H1 (cell line): ENCODE measurements around the gene RCBTB1. TPM values are rescaled to one million over a fixed set of nuclear protein-coding genes. Genes with fewer than 3 reads are reported as not detected.

ENCODE experiments used
- CTCF ChIA-PET: fragments of 300-600 bp; sonication (Branson Sonifier 250); formaldehyde crosslinking; loops from one replicate; lab custom pipeline; 2021; ENCODE audit not compliant: partially characterized antibody; lab: Charles Lee
- POLR2A ChIA-PET: fragments of 300-600 bp; sonication (Branson Sonifier 250); formaldehyde crosslinking; loops from one replicate; lab custom pipeline; 2021; ENCODE audit warnings: inconsistent platforms; ENCODE audit not compliant: partially characterized antibody; lab: Charles Lee
- DNase-seq, 2 experiments: peaks; one replicate each; pipeline versions ENCODE4 v3.0.0 to v3.0.0-alpha.2; 2010 to 2022; ENCODE audit warnings: low spot score in 2 of 2, low read depth in 1 of 2, mixed read lengths in 1 of 2
- FAIRE-seq: peaks from 2 replicates; lab custom pipeline; 2011; peaks lifted over from hg19 to GRCh38; lab: Jason Lieb, UNC
- H2AFZ ChIP-seq: 2 replicates; pipeline ENCODE4 v1.8.1; 2012; ENCODE audit warnings: low read length, inconsistent platforms
- H2AK5ac ChIP-seq: 2 replicates; pipeline ENCODE4 v1.6.1; 2013; ENCODE audit warnings: low read depth, low read length
- H2BK120ac ChIP-seq: replicated peaks from 2 replicates; pipeline ENCODE3; 2013; ENCODE audit warnings: low read depth, low read length, inconsistent platforms
- H2BK12ac ChIP-seq: 2 replicates; pipeline ENCODE4 v1.6.1; 2013; ENCODE audit warnings: low read depth, low read length
- H2BK15ac ChIP-seq: 2 replicates; pipeline ENCODE4 v1.6.1; 2013; ENCODE audit warnings: low read length
- H2BK20ac ChIP-seq: 2 replicates; pipeline ENCODE4 v1.6.1; 2013; ENCODE audit warnings: low read length
- H2BK5ac ChIP-seq: 2 replicates; pipeline ENCODE4 v1.6.1; 2013; ENCODE audit warnings: low read depth, low read length
- H3K14ac ChIP-seq: 2 replicates; pipeline ENCODE4 v1.6.1; 2013; ENCODE audit warnings: inconsistent platforms; ENCODE audit not compliant: insufficient read length
- H3K18ac ChIP-seq: 2 replicates; pipeline ENCODE4 v1.6.1; 2013; ENCODE audit warnings: low read length; ENCODE audit errors: extremely low read depth
- H3K23ac ChIP-seq: 2 replicates; pipeline ENCODE4 v1.6.1; 2013; ENCODE audit warnings: inconsistent platforms; ENCODE audit not compliant: insufficient read length
- H3K23me2 ChIP-seq: 2 replicates; pipeline ENCODE4 v1.6.1; 2013; ENCODE audit warnings: low read depth, low read length
- H3K27ac ChIP-seq: 2 replicates; pipeline ENCODE4 v1.6.1; 2011; ENCODE audit warnings: low read depth, low read length, inconsistent platforms
- H3K27me3 ChIP-seq, 4 experiments: replicated peaks in 1 of 4; 1 replicate in 1 of 4; 2 replicates in 3 of 4; pipeline versions ENCODE4 v1.6.1 to v1.8.1; 2011 to 2013; ENCODE audit warnings: low read length in 3 of 4, mild to moderate bottlenecking in 3 of 4, inconsistent platforms in 2 of 4, mixed read lengths in 2 of 4, moderate library complexity in 1 of 4; ENCODE audit not compliant: control insufficient read depth in 3 of 4, insufficient read depth in 3 of 4; ENCODE audit errors: extremely low read depth in 1 of 4
- H3K36me3 ChIP-seq, 4 experiments: 2 replicates each; pipeline versions ENCODE4 v1.6.1 to v1.8.1; 2011 to 2013; ENCODE audit warnings: mild to moderate bottlenecking in 4 of 4, low read length in 3 of 4, moderate library complexity in 2 of 4, control low read depth in 1 of 4, inconsistent platforms in 1 of 4; ENCODE audit not compliant: insufficient read depth in 4 of 4, control insufficient read depth in 2 of 4
- H3K4ac ChIP-seq: replicated peaks from 2 replicates; pipeline ENCODE3; 2013; ENCODE audit warnings: low read length, low read depth, mixed read lengths, inconsistent platforms; ENCODE audit not compliant: insufficient read length
- H3K4me1 ChIP-seq, 4 experiments: replicated peaks in 1 of 4; 1 replicate in 1 of 4; 2 replicates in 3 of 4; pipeline versions ENCODE4 v1.6.1 to v1.8.1; 2011 to 2013; ENCODE audit warnings: low read length in 3 of 4, inconsistent platforms in 2 of 4, mixed read lengths in 1 of 4; ENCODE audit not compliant: insufficient read depth in 4 of 4, control insufficient read depth in 3 of 4
- H3K4me2 ChIP-seq, 2 experiments: 2 replicates each; pipeline versions ENCODE4 v1.6.1 to v1.8.1; 2011 to 2013; ENCODE audit warnings: low read depth in 2 of 2, low read length in 2 of 2, control low read depth in 1 of 2, inconsistent platforms in 1 of 2, mild to moderate bottlenecking in 1 of 2; ENCODE audit not compliant: insufficient read depth in 1 of 2
- H3K4me3 ChIP-seq, 4 experiments: fragments of 200-600, 300-600 bp in 1 of 4; sonication (generic), shearing (Covaris generic), sonication (Bioruptor Twin) in 1 of 4; 2 replicates each; pipeline versions ENCODE4 v1.5.1 to v1.8.1; 2011 to 2016; ENCODE audit warnings: low read length in 4 of 4, low read depth in 3 of 4, control low read depth in 2 of 4, inconsistent platforms in 2 of 4, mild to moderate bottlenecking in 2 of 4, mixed read lengths in 1 of 4, moderate library complexity in 1 of 4; ENCODE audit not compliant: insufficient read depth in 2 of 4; ENCODE audit errors: extremely low read depth in 1 of 4
- H3K56ac ChIP-seq: replicated peaks from 2 replicates; pipeline ENCODE3; 2013; ENCODE audit warnings: low read depth, mild to moderate bottlenecking, mixed read lengths, low read length, inconsistent platforms; ENCODE audit not compliant: insufficient read length
- H3K79me1 ChIP-seq: 2 replicates; pipeline ENCODE4 v1.6.1; 2013; ENCODE audit warnings: low read depth, low read length, control low read depth
- H3K79me2 ChIP-seq, 2 experiments: 2 replicates each; pipeline versions ENCODE4 v1.6.1 to v1.8.1; 2012 to 2013; ENCODE audit warnings: low read length in 2 of 2, mild to moderate bottlenecking in 2 of 2, inconsistent platforms in 1 of 2; ENCODE audit not compliant: insufficient read depth in 2 of 2, control insufficient read depth in 1 of 2
- H3K9ac ChIP-seq, 4 experiments: replicated peaks in 1 of 4; 1 replicate in 1 of 4; 2 replicates in 3 of 4; pipeline versions ENCODE4 v1.6.1 to v1.8.1; 2011 to 2013; ENCODE audit warnings: low read depth in 3 of 4, low read length in 3 of 4, control low read depth in 2 of 4, mild to moderate bottlenecking in 2 of 4, moderate library complexity in 2 of 4, inconsistent platforms in 1 of 4; ENCODE audit errors: extremely low read depth in 1 of 4
- H3K9me3 ChIP-seq, 2 experiments: 2 replicates each; pipeline versions ENCODE4 v1.6.1 to v1.8.1; 2012 to 2013; ENCODE audit warnings: mild to moderate bottlenecking in 2 of 2, moderate library complexity in 2 of 2, control low read depth in 1 of 2, inconsistent platforms in 1 of 2, low read depth in 1 of 2, low read length in 1 of 2, mixed read lengths in 1 of 2; ENCODE audit not compliant: insufficient read depth in 2 of 2
- H4K20me1 ChIP-seq, 2 experiments: replicated peaks in 1 of 2; 2 replicates each; pipeline versions ENCODE3 to v1.8.1; 2011 to 2013; ENCODE audit warnings: inconsistent platforms in 2 of 2, low read length in 2 of 2, mild to moderate bottlenecking in 1 of 2; ENCODE audit not compliant: insufficient read depth in 2 of 2, control insufficient read depth in 1 of 2
- H4K5ac ChIP-seq: 2 replicates; pipeline ENCODE4 v1.6.1; 2013; ENCODE audit warnings: low read length, low read depth, mixed read lengths, inconsistent platforms; ENCODE audit not compliant: insufficient read length
- H4K8ac ChIP-seq: 2 replicates; pipeline ENCODE4 v1.8.0; 2013; ENCODE audit warnings: mild to moderate bottlenecking, moderate library complexity, low read length, inconsistent platforms; ENCODE audit not compliant: insufficient read depth; ENCODE audit errors: extremely low read depth
- H4K91ac ChIP-seq: replicated peaks from 2 replicates; pipeline ENCODE3; 2013; ENCODE audit warnings: low read length, mixed read lengths, inconsistent platforms; ENCODE audit not compliant: insufficient read length
- CBX8 ChIP-seq: fragments of 300-800, 300-1000 bp; sonication (generic); IDR thresholded peaks from 2 replicates; pipeline ENCODE4 v1.7.1; 2016; ENCODE audit warnings: low read depth, low read length, borderline replicate concordance
- CEBPB ChIP-seq: IDR thresholded peaks from 2 replicates; pipeline ENCODE4 v1.6.1; 2012; ENCODE audit warnings: low read depth, low read length
- CHD1 ChIP-seq: IDR thresholded peaks from 2 replicates; pipeline ENCODE4 v1.6.1; 2012; ENCODE audit warnings: low read depth, low read length, improper control_type of control experiment
- EP300 ChIP-seq, 2 experiments: IDR thresholded peaks; 1 replicate in 1 of 2; 2 replicates in 1 of 2; pipeline ENCODE4 v1.6.1; 2011 to 2012; ENCODE audit warnings: low read depth in 2 of 2, low read length in 2 of 2, mild to moderate bottlenecking in 2 of 2, borderline replicate concordance in 1 of 2, inconsistent platforms in 1 of 2, moderate library complexity in 1 of 2
- EZH2 ChIP-seq: fragments of 200-600 bp; sonication (generic); IDR thresholded peaks from 2 replicates; pipeline ENCODE4 v1.7.1; 2012; ENCODE audit warnings: low read depth, mild to moderate bottlenecking, moderate library complexity, low read length, inconsistent platforms; ENCODE audit not compliant: severe bottlenecking
- HDAC6 ChIP-seq: IDR thresholded peaks from one replicate; pipeline ENCODE4 v1.7.1; 2012; ENCODE audit warnings: low read depth, mild to moderate bottlenecking, inconsistent platforms, low read length, moderate library complexity
- JUN ChIP-seq: IDR thresholded peaks from 2 replicates; pipeline ENCODE4 v1.6.1; 2011; ENCODE audit warnings: low read depth, mild to moderate bottlenecking, improper control_type of control experiment, low read length
- KDM4A ChIP-seq: IDR thresholded peaks from one replicate; pipeline ENCODE4 v1.7.1; 2012; ENCODE audit warnings: low read depth, mild to moderate bottlenecking, moderate library complexity, low read length, inconsistent platforms; ENCODE audit not compliant: severe bottlenecking
- RAD21 ChIP-seq, 2 experiments: IDR thresholded peaks in 1 of 2; conservative IDR thresholded peaks in 1 of 2; 2 replicates each; pipeline ENCODE4 v1.6.1; 2011; ENCODE audit warnings: low read depth in 2 of 2, low read length in 2 of 2, improper control_type of control experiment in 1 of 2, inconsistent platforms in 1 of 2, mild to moderate bottlenecking in 1 of 2, moderate library complexity in 1 of 2
- SIX5 ChIP-seq: IDR thresholded peaks from 2 replicates; pipeline ENCODE4 v1.6.1; 2011; ENCODE audit warnings: mild to moderate bottlenecking, low read depth, low read length
- SP1 ChIP-seq: IDR thresholded peaks from 2 replicates; pipeline ENCODE4 v1.6.1; 2011; ENCODE audit warnings: low read depth, low read length
- SP2 ChIP-seq: IDR thresholded peaks from 2 replicates; pipeline ENCODE4 v1.6.1; 2012; ENCODE audit warnings: mild to moderate bottlenecking, low read length, inconsistent platforms
- SP4 ChIP-seq: IDR thresholded peaks from 2 replicates; pipeline ENCODE4 v1.6.1; 2012; ENCODE audit warnings: low read length, inconsistent platforms
- TBP ChIP-seq: IDR thresholded peaks from 2 replicates; pipeline ENCODE4 v1.6.1; 2011; ENCODE audit warnings: low read depth, low read length, improper control_type of control experiment
- TCF12 ChIP-seq: IDR thresholded peaks from 2 replicates; pipeline ENCODE4 v1.6.1; 2011; ENCODE audit warnings: low read depth, mild to moderate bottlenecking, low read length
- WGBS, 2 experiments: shearing (Covaris generic) in 1 of 2; methylation state at CpG; one replicate each; pipeline versions ENCODE4 v1.1.6 to v1.1.7; 2013 to 2015; ENCODE audit warnings: low lambda C conversion rate in 2 of 2, mixed read lengths in 2 of 2, inconsistent platforms in 1 of 2, low coverage in 1 of 2, missing lambda C conversion rate in 1 of 2; ENCODE audit not compliant: insufficient replicate concordance in 2 of 2, insufficient coverage in 1 of 2, insufficient read length in 1 of 2; ENCODE audit errors: extremely low coverage in 1 of 2, missing lambda C conversion rate in 1 of 2; 5-methylcytosine and 5-hydroxymethylcytosine counted together
- polyA plus RNA-seq, 7 experiments: library from polyadenylated mRNA; depleted of rRNA in 3 of 7; stranded (reverse) in 5 of 7; unstranded in 2 of 7; fragments of >200 nt in 5 of 7; fragments of 200-250 nt in 2 of 7; gene quantifications; 1 replicate in 5 of 7; 2 replicates in 1 of 7; 4 replicates in 1 of 7; pipeline versions ENCODE4 v1.2.1 to v1.2.3, GENCODE V29; 2011 to 2013; ENCODE audit warnings: missing spikeins in 2 of 7, mixed read lengths in 2 of 7
- total RNA-seq: library from RNA; stranded (reverse); fragmentation: NEBNext Ultra II Directional; extraction: Animal tissue kit (Norgen Biotek cat#: 25700); gene quantifications from 2 replicates; pipeline ENCODE4 v1.2.1, GENCODE V29; 2021

The RCBTB1 gene
- total and polyA plus RNA-seq, 2 of the 8 experiments (the other 6 are each of a cell fraction or from before 2014, with no cell fraction given) = 13.7 to 29.8 TPM

DNA sequence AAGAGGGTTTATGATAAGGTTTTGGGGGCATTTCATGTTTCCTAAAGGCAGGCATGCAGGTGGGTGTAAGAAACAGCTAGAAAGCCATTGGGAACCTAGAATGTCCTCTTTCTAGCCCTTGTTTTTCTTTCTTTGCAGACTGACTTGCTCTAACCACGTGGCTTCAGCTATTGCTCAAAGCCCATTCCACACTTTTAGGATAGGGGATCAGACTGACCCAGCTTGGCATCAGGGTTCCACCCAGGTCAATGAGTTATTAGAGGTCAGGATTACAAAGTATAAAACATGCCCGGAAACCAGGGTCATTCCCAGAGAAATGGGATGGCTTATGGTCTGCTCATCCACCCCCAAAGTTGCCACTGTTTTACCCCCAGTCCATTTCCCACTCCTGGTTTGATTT lies 72.8 kb downstream of the RCBTB1 start:
- no peak overlapping the region for H2BK5ac ChIP-seq
- no peaks in the 10 kb centered on the region for H3K9me3 ChIP-seq
- no peak overlapping the region for H3K27ac ChIP-seq
- no peak overlapping the region for H2BK12ac ChIP-seq
- H2AFZ ChIP-seq = no peak overlapping the region
- H2BK20ac ChIP-seq = no peak overlapping the region
- DNase-seq (no peak), FAIRE-seq (no peak)
- H4K20me1 ChIP-seq = peaks cover 0 to 3% of the 10 kb centered on the region in 2 experiments
- no peak overlapping the region for H4K91ac ChIP-seq
- H3K79me1 ChIP-seq = no peaks in the 10 kb centered on the region
- H3K23ac ChIP-seq = no peak overlapping the region
- no peak overlapping the region for H3K4me3 ChIP-seq
- 0 out of 8 replicates have a peak, but pooled peaks cover 0 to 2% (median 0%) of the 10 kb centered on the region in 4 experiments for H3K36me3 ChIP-seq
- H3K4me1 ChIP-seq = no peaks in the 10 kb centered on the region
- no peak overlapping the region for H4K8ac ChIP-seq
- ChIA-PET POLR2A (interaction anchor here (0.6 kb wide), 2 partner anchors 16 to 19 kb away, joined by 3 read pairs; no protein-coding TSS in a partner anchor), CTCF (interaction anchor here (0.6 kb wide), 2 partner anchors 319 to 401 kb away, joined by 3 to 4 read pairs; no protein-coding TSS in a partner anchor)
- H4K5ac ChIP-seq = no peak overlapping the region
- no peak overlapping the region for H2BK15ac ChIP-seq
- no peak overlapping the region for H3K9ac ChIP-seq
- WGBS, 2 experiments = 76% methylated on average over 2 of the region's 2 CpGs; no CpG with 5 or more reads in 1 of the 2 experiments
- no peaks in the 10 kb centered on the region for H3K27me3 ChIP-seq
- H3K4me2 ChIP-seq = no peak overlapping the region
- H2AK5ac ChIP-seq = no peak overlapping the region
- H2BK120ac ChIP-seq = no peak overlapping the region
- no peaks in the 10 kb centered on the region; the same call in 1 of the 2 replicates for H3K23me2 ChIP-seq
- no peak overlapping the region for H3K56ac ChIP-seq
- no peaks in the 10 kb centered on the region for H3K79me2 ChIP-seq
- no peak overlapping the region for H3K4ac ChIP-seq
- H3K14ac ChIP-seq = no peak overlapping the region
- no peak overlapping the region for H3K18ac ChIP-seq
- TF ChIP-seq CBX8 (no peak), JUN (no peak), SP2 (no peak), SIX5 (no peak), KDM4A (no peak), RAD21 (IDR thresholded peaks at IDR 0.05 in 1 of 2, conservative IDR thresholded peaks at IDR 0.05 in 1 of 2; ENCODE audit: low read depth in 2 of 2, low read length in 2 of 2) (no peak), EZH2 (no peak), CHD1 (no peak), CEBPB (no peak), EP300 (IDR thresholded peaks at IDR 0.05; ENCODE audit: borderline replicate concordance in 1 of 2, low read depth in 2 of 2, low read length in 2 of 2) (no peak), TCF12 (no peak), SP4 (no peak), HDAC6 (no peak), SP1 (no peak), TBP (no peak)
